Left ventricle myocardium inferior (tissue), 1 donor: Measurements from ENCODE around the gene HNF4A. TPM values are rescaled to one million over a fixed set of nuclear protein-coding genes. Genes with fewer than 3 reads are reported as not detected.

ENCODE experiments used
- DNase-seq: peaks from one replicate; pipeline ENCODE4 v3.0.0-alpha.2; 2020
- H3K27ac ChIP-seq: fragments of 200-600 bp; replicated peaks from 2 replicates; pipeline ENCODE4 v1.8.0; 2021
- H3K27me3 ChIP-seq: fragments of 200-600 bp; 2 replicates; pipeline ENCODE4 v1.8.0; 2021; ENCODE audit warnings: low read depth
- H3K36me3 ChIP-seq: fragments of 200-600 bp; 2 replicates; pipeline ENCODE4 v1.8.0; 2021
- H3K4me1 ChIP-seq: fragments of 200-600 bp; 2 replicates; pipeline ENCODE4 v1.8.0; 2021
- H3K4me3 ChIP-seq: fragments of 200-600 bp; 2 replicates; pipeline ENCODE4 v1.8.0; 2021; ENCODE audit warnings: mild to moderate bottlenecking, moderate library complexity
- H3K9me3 ChIP-seq: fragments of 200-600 bp; replicated peaks from 2 replicates; pipeline ENCODE4 v1.8.0; 2021
- intact Hi-C: fragments of 100-400 bp; cut with micrococcal nuclease; formaldehyde crosslinking; loops from one replicate; pipeline ENCODE4 v1.11.0; 2022
- microRNA-seq: library from miRNA; unstranded; fragments of <30 nt; microRNA quantifications from one replicate; pipeline ENCODE4 v1.2.0, GENCODE V29; 2020
- total RNA-seq: library from RNA; stranded (reverse); fragmentation: NEBNext Ultra II Directional; extraction: Animal tissue kit (Norgen Biotek cat#: 25700); gene quantifications from one replicate; pipeline ENCODE4 v1.2.1, GENCODE V29; 2021
- TF ChIP-seq, protein P1 (sequence below): fragments of 200-600 bp; IDR thresholded peaks from 2 replicates; pipeline ENCODE4 v1.8.0; 2021; ENCODE audit warnings: antibody characterized with exemption, mild to moderate bottlenecking, borderline replicate concordance
- donor health status: DM: no; HTN: yes; CAD: no; lungs with severe emphysema.

HNF4A gene
- total RNA-seq, 1 donor from 2014 or later, result not detected

- peaks cover 60% of the 10 kb centered on the region for H3K36me3 ChIP-seq
- intact Hi-C loops, result no loop called here
Measured at GRCh38 chr20:44483112-44483511, 127.6 kb downstream of the HNF4A start.

More at GRCh38 chr20:44483112-44483511, 127.6 kb downstream of the HNF4A start:
- Histone ChIP-seq H3K4me1 (no peaks in the 10 kb centered on the region), H3K9me3 (no peaks in the 10 kb centered on the region), H3K27ac (no peak overlapping the region), H3K27me3 (no peaks in the 10 kb centered on the region), H3K4me3 (no peak overlapping the region)
- TF ChIP-seq, protein P1, sequence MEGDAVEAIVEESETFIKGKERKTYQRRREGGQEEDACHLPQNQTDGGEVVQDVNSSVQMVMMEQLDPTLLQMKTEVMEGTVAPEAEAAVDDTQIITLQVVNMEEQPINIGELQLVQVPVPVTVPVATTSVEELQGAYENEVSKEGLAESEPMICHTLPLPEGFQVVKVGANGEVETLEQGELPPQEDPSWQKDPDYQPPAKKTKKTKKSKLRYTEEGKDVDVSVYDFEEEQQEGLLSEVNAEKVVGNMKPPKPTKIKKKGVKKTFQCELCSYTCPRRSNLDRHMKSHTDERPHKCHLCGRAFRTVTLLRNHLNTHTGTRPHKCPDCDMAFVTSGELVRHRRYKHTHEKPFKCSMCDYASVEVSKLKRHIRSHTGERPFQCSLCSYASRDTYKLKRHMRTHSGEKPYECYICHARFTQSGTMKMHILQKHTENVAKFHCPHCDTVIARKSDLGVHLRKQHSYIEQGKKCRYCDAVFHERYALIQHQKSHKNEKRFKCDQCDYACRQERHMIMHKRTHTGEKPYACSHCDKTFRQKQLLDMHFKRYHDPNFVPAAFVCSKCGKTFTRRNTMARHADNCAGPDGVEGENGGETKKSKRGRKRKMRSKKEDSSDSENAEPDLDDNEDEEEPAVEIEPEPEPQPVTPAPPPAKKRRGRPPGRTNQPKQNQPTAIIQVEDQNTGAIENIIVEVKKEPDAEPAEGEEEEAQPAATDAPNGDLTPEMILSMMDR, result no peak
- DNase-seq, result no peak

Small RNA genes within 50 kb of the gene (microRNA-seq; reads per million reads assigned to microRNA genes)
- not detected for gene MIR3646

Other genes with a start within 250 kb of the HNF4A start
- 151 TPM for gene JPH2, start 168.5 kb upstream of the HNF4A start, total RNA-seq
- gene OSER1, start 144.9 kb upstream of the HNF4A start, total RNA-seq, result 34.0 TPM
- 0.55 TPM for gene GDAP1L1, start 108.4 kb upstream of the HNF4A start, total RNA-seq
- 160 TPM for gene FITM2, start 44.5 kb upstream of the HNF4A start, total RNA-seq
- gene R3HDML, start 18.7 kb upstream of the HNF4A start, total RNA-seq, result not detected
- gene TTPAL, start 120.2 kb downstream of the HNF4A start, total RNA-seq, result 4.5 TPM
- gene SERINC3, start 166.4 kb downstream of the HNF4A start, total RNA-seq, result 88.4 TPM
- gene PKIG, start 226.9 kb downstream of the HNF4A start, total RNA-seq, result 172 TPM